HG03135 (cell line): ENCODE results near the gene MYBPC2.
A peak's percentile ranks its signal among the peaks of the same experiment; 100 is the strongest.
"Not testable (repeated sequence)": the region's sequence is repeated elsewhere in the genome, so short reads cannot be mapped to it uniquely, and the experiment has no call there.

Source experiments
- ATAC-seq: cut with Tn5 transposase; IDR thresholded peaks from one replicate; pipeline ENCODE4 v1.9.1; 2021; ENCODE audit warnings: mild to moderate bottlenecking, moderate library complexity; ENCODE audit not compliant: unreplicated experiment

The MYBPC2 gene

DNA sequence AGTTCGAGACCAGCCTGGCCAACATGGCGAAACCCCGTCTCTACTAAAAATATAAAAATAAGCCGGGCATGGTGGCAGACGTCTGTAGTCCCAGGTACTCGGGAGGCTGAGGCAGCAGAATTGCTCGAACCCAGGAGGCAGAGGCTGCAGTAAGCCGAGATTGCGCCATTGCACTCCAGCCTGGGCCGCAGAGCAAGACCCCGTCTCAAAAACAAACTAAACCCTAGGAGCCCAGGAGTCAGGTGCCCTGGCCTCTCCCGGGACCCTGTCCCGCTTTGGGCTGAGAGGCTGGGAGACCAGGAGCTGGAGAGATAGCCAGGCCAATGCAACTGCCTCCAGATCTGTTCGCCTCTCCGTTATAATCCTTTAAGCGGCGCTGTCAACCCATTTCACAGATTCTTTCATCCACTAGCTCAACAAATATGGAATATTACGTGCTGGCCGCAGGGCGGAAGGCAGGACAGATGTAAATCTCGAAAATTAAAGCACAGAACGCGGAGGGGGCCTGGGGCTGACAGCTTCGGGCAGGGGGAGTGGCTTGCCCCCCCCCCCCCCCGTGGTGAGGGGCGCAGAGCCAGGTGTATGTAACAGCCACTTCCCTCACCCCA is 5.3 kb upstream of the MYBPC2 start:
- no peak for ATAC-seq

DNA sequence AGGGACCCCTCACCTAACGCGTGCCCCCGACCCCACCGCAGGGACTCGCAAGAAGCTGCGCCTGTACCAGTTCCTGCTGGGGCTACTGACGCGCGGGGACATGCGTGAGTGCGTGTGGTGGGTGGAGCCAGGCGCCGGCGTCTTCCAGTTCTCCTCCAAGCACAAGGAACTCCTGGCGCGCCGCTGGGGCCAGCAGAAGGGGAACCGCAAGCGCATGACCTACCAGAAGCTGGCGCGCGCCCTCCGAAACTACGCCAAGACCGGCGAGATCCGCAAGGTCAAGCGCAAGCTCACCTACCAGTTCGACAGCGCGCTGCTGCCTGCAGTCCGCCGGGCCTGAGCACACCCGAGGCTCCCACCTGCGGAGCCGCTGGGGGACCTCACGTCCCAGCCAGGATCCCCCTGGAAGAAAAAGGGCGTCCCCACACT is 4.7 kb upstream of the MYBPC2 start:
- ATAC-seq, result no peak

DNA sequence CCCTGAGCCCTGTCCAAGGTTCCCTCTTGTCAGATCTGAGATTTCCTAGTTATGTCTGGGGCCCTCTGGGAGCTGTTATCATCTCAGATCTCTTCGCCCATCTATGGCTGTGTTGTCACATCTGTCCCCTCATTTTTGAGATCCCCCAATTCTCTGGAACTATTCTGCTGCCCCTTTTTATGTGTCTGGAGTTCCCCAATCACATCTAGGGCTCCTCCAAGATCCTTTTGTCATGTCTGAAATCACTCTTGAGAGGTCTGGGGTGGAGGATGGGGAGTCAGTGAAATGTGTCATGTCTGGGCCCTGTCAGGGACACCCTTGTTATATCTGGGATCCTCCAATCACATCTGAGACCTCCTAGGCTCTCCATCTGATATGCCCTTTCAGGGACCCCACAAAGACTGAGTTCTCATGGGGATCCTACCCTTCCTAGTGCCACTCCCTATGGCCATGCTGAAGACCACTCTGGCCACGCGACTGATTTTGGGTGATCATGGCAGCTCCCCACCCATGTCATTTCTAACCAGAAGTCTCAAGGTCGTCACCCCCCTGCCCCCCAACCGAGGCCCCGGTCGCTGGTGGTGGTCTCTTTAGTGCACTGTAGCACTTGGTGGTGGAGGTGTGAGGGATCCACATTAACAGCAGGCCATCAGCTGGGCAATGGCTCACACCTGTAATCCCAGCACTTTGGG is 3.8 kb upstream of the MYBPC2 start:
- no peak for ATAC-seq

DNA sequence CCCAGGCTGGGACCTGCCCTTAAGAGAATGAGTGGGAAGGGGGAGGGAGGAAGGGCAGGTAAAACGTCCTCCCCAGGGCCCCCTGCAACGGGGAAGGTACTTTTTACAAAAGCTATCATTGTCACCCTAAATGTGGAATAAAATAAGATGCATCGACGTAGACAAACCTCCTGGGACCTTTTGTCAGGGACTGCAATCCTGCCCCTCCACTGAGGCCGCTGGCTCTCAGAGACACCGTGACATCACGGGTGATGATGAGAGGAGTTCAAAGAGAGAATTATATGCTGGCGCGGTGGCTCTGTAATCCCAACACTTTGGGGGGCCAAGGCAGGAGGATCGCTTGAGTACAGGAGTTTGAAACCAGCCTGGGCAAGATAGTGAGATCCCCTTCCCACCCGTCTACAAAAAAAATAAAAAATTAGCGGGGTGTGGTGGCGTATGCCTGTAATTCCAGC is 1.8 kb upstream of the MYBPC2 start:
- ATAC-seq, result no peak

DNA sequence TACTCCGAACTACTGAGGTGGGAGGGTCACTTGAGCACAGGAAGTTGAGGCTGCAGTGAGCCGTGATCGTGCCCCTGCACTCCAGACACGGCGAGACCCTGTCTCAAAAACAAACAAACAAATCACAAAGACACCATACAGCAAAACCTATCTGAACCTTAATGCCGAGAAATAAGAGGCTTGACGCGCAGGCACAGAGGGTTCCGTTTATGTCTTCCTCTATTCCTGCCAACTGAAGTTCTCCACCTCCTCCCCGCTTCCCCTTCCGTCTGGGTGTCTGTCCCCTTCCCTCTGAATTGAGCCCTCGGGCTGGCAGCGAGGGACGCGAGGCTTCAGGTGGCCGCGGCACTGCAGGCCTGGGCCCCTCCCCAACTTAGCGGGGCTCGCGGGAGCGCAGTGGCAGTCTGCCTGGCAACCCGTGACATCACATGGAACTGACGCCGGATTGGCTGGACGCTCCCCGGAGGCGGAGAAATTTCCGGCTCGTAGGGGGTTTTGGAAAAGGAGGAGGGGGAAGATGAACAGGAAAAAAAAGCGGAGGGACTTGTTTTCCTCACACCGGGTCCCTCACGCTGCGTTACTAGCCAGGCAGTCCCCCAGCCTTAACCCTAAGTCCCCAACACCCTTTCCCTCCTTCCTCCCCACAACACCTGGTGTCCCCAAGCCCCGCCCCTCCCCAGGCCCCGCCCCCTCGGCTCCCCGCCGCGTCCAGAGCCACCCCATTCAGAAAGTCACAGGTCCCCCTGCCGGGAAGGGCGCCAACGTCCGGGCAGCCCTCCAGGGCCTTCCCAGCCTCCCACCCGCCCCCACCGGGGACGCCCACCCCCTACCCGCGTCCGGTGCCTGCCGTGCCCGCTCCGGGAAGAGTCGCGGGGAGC is 1.1 kb upstream of the MYBPC2 start:
- peak; percentile 77 for ATAC-seq

DNA sequence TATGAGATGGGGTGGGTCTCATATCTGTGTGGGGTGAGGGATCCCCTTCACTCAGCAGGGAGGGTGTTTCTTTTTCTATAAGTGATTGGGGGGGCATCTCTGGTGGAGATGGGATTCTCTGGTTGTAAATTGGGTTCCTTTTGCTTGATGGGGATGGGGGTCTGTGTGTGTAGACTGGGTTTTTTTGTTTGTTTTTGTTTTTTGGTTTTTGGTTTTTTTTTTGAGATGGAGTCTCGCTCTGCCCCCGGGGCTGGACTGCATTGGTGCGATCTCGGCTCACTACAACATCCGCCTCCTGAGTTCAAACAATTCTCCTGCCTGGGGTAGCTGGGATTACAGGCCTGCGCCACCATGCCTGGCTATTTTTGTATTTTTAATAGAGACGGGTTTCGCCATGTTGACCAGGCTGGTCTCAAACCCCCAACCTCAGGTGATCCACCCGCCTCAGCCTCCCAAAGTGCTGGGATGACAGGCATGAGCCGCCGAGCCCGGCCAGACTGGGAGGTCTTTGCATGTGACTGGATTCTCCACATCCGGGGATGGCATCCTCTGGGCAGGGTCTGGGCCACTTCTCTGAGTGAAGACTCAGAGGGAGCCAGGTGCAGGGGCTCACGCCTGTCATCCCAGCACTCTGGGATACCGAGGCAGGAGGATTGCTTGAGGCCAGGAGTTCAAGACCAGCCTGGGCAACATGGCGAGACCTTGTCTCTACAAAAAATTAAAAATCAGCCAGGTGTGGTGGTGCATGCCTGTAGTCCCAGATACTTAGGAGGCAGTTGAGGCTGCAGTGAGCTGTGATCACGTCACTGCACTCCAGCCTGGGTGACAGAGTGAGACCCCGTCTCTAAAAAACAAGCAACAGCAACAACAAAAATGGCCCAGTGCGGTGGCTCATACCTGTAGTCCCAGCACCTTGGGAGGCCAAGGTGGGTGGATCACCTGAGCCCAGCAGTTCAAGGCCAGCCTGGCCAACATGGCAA is 799 bp downstream of the MYBPC2 start:
- no peak for ATAC-seq

DNA sequence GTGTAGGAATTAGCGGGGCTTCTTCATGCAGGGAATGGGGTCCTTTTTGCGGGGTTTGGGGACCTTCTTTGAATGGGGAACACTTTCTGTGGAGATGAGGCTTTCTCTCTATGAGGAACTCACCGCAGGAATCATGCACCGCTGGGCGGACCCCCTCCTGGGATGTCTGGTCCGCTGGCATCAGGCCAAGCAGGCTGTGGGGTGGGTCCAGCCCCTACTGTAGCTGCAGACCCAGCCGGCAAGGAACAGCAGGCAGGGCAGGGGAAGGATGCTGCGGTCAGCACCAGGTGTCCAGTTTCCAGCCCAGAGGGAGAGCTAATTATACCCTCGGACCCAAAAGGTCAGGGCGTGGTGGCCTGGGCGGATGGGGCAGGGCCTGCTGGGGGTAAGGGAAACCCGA is 1.8 kb downstream of the MYBPC2 start:
- ATAC-seq, result no peak

DNA sequence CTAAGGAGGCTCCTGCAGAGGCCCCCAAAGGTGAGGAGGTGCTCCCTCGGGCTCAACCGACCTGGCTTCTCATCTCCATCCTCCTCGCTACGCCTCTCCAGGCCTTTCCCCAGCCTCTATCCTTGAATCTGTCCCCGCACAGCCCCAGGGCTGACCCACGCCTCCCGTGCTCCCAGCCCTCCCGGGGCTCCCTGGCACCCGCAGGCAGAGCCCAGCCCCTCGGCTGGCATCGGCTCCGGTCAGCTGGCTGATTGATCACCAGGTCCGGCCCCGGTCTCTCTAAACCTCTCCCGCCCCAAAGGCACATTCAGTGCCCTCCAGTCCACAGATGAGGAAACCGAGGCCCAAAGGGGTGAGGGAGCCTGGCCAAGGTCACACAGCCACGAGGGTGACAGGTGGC is 2.5 kb downstream of the MYBPC2 start:
- ATAC-seq, result no peak

DNA sequence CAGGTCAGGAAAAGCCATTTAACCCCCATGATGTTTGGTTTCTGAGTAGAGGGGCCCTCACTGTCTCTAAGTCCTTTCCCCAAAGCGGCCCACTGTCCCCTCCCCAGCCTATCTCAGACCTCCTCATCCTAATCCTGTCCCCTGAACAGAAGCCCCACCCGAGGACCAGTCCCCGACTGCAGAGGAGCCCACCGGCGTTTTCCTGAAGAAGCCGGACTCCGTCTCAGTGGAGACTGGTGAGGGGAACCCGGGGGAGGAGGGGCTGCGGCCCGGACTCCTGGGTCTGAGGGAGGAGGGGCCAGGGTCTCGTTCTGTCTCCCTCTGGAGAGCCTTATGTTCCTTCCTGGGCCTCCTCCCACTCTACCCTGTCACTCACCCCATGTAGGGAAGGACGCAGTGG is 2.9 kb downstream of the MYBPC2 start:
- ATAC-seq, result no peak

DNA sequence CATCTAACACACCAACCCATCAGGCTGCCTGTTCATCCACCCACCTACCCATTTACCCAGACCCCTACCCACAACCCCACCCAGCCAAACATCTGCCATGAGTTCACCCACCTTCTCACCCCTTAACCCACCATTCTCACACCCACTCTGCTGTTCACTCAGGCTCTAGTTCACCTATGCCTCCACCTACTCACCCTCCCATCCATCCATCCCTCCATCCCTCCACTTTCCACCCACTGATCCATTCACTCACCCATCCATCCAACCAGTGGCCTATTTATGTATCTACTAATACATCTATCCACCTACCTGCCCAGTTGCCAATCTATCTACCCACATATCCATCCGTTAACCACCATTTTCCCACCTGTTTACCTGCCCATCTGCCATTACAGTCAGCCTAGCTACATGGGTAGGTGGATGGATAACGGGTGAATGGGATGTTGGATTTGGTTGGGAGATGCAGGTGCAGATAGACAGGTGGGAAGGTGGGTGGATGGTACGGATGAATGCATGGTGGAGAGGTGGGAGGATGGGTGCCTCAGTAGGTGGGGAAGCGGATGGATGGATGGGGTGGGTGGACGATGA is 5.3 kb downstream of the MYBPC2 start:
- no peak for ATAC-seq

DNA sequence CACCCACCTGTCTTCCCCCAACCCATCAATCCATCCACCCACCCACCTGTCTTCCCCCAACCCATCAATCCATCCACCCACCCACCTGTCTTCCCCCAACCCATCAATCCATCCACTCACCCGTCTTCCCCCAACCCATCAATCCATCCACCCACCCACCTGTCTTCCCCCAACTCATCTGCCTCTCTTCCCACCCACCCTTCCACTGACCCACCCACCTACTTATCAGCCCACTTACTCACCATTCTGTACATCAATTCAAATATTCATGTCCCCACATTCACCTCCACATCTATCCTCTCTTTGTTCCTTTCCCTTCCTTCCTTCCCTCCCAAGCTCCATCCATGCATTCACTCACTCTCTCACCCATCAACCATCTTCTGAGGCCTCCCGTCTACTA is 6.4 kb downstream of the MYBPC2 start:
- ATAC-seq, result not testable (repeated sequence)

DNA sequence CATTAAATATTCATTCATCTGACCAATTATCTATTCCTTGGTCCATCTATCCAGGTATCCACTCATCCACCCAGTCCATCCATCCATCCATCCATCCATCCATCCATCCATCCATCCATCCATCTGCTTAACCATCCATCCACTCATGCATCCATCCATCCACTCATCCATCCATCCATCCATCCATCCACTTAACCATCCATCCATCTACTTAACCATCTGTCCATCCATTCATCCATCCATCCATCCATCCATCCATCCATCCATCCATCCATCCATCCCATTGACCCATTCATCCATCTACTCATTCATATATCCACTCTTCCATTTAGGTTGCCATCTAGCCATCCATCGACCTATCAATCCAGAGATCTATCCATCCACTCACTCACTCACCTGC is 11.4 kb downstream of the MYBPC2 start:
- ATAC-seq, result no peak

DNA sequence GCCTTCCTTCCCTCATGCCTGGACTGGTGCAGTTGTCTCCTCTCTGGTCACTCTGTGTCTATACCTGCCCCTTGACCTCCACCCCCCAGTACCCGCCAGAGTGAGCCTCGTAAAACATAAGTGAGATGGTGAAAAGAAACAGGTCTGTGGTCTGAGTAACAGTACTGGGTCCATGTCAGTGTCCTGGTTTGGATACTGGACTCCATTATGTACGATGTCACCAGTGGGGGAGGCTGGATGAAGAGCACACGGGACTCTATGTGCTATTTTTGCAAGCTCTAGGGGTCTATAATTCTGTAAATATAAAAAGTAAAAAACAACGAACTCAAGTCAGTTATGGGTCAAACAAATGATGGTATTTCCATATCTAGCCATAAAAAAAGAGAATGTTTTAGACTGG is 14.4 kb downstream of the MYBPC2 start:
- no peak for ATAC-seq

DNA sequence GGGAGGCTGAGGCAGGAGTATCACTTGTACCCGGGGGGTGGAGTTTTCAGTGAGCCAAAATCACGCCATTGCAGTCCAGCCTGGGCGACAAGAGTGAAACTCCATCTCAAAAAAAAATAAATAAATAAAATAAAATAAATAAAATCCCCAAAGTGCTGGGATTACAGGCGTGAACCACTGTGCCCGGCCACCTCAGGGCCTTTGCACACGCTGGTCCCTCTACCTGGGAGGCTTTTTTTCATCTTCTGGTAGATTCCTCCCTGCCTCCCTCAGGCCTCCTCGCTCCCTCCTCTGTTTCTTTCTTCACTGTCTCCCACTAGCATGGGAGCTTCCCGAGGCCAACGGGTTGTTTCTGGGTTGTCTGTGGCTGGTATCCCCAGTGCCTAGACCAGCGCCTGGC is 15.1 kb downstream of the MYBPC2 start:
- no peak for ATAC-seq

DNA sequence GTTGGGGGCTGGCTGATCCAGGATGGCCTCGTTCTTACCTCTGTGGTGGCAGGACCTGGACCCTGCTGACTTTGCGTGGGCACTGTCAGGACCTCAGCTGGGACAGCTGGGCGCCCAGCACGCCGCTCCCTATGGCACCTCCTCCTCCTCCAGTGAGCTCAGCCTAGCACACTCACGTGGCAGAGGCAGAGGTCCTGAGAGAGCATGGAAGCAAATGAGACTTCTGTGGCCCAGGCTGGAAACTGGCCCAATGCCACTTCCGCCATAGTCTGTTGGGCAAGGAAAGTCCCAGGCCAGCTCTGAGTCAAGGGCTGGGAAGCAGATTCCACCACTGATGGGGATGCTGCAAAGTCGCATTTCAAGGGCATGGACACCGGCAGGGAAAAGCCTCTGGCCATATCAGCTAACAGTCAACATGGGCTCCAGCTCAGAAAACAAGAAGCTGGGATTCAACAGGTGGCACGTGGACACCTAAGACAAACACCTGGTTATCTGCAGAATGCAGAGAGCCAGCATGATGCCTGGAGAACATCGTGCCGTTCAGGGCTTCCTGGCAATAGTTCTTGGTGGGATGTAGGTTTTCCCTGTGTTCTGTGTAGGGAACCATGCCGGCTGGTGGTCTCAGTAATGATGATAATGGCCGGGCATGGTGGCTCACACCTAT is 16.7 kb downstream of the MYBPC2 start:
- no peak for ATAC-seq

DNA sequence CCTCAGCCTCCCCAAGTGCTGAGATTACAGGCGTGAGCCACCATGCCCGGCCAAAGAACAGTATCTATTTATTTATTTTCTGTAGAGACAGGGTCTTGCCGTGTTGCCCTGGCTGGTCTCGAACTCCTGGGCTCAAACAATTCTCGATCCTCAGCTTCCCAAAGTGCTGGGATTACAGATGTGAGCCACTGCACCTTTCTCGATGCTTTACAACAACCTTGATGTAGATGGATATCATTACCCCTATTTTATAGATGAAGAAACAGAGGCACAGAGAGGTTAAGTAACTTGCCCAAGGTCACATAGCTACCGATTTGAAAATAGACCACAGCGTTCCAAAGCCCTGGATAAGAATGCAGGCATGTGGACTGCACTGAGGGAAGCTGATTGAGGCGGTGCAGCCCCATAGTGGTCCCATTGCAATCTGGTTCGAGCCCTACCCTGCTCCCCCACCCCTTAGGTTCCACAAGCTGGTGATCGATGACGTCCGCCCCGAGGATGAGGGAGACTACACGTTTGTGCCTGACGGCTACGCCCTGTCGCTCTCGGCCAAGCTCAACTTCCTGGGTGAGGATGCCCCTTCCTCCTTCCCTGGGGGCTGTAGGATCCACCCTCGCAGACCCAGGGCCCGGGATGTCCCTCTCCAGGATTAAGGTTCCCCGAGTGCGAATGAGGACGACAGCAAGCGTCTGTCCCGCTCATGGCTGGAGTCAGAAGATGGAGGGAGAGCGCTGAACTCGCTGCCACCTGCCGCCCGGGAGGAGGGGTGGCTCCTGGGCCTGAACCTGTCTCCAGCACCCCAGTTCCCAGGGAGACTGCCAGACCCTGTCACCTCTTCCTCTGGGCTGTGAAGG is 17.9 kb downstream of the MYBPC2 start:
- no peak for ATAC-seq

DNA sequence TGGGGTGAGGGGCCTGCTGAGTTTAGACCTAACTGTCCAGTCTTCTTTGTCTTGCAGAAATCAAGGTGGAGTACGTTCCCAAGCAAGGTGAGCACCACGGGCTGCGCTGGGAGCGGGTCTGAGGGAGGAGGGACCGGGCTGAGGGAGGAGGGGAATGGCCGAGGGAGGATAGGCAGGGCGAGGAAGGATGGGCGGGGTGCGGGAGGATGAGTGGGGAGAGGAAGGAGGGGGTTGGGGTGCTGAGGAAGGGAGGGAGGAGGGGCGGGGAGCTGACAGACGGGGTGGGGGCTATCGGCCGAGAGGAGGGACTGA is 18.5 kb downstream of the MYBPC2 start:
- ATAC-seq, result no peak

DNA sequence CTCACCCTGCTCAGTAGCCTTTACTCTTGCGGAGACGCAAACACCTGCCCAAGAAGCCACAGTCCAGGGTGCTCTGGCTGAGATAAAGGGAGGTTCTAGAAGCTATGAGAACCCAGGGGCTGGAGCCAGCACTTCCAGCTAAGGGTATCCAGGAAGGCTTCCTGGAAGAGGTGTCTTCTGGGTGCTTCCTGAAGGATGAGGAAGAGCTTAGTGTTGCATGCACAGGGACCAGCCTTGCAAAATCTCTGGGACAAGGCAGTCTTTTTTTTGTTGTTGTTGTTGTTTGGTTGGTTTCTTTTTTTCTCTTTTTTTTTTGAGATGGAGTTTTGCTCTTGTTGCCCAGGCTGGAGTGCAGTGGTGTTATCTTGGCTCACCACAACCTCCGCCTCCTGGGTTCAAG is 20.6 kb downstream of the MYBPC2 start:
- ATAC-seq, result no peak

DNA sequence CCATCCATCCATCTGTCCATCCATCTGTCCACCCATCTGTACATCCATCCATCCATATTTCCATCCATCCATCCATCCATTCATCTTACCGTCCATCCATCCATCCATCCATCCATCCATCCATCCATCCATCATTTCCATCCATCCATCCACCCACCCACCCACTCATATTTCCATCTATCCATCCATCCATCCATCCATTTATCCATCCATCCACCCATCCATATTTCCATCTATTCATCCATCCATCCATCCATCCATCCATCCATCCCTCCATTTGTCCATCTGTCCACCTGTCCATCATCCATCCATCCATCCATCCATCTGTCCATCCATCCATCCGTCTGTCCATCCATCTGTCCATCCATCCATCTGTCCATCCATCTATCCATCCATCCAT is 23.3 kb downstream of the MYBPC2 start:
- ATAC-seq, result no peak
